Measurements from ENCODE around the gene FAM193B.

Gene FAM193B

DNA sequence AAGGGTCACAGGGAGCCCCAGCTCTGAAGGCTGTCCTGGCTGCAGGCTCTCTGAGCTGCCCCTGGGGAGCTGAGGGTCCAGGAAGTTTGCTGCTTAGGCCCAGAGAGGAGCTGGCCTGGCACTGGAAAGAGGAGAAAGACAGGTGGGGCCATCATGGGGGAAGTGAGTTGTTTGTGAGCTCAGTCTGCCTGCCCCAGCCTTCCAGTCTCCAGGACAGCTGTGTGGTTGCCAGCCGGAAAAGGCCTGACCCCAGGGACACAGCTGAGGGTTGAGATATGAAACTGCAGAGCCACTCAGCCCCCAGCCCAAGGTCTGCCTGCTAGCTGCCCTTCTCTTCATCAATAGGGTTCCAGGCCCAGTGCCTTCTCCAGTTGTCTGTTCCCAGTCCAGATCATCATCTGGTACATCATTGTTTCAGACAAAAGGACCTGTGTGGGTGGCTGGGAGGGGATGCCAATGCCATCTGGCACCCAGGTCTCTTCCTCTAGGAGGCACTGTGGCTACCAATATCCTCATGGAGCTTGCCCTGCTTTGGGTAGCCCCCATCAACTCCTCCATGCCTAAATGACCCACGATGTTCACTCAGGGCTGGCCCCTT, 33.3 kb downstream of the FAM193B start:
- no peak for DNase-seq (ENCODE audit: extremely low spot score, insufficient read length, low read depth)
- FAIRE-seq: no peak

DNA sequence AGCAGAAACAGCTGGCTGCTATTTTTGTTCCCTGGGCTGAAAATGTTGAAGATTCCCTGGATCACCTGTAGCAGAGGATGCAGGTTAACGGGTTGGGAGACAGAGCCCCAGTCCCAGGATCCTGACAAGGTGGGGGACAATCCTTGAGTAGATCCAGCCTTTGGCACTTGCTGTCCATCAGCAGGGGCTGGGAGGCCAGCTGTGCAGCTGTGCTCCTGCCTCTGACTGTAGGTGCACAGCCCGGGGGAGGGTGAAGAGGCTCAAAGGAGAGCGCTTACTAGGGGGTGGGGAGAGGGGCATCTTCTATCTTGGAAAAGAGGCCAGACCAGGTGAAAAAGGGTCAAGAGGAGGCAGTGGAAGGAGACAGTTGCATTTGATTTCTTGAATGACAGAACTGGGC, 34.1 kb downstream of the FAM193B start:
- FAIRE-seq: no peak
- no peak for DNase-seq (ENCODE audit: extremely low spot score, insufficient read length, low read depth)

DNA sequence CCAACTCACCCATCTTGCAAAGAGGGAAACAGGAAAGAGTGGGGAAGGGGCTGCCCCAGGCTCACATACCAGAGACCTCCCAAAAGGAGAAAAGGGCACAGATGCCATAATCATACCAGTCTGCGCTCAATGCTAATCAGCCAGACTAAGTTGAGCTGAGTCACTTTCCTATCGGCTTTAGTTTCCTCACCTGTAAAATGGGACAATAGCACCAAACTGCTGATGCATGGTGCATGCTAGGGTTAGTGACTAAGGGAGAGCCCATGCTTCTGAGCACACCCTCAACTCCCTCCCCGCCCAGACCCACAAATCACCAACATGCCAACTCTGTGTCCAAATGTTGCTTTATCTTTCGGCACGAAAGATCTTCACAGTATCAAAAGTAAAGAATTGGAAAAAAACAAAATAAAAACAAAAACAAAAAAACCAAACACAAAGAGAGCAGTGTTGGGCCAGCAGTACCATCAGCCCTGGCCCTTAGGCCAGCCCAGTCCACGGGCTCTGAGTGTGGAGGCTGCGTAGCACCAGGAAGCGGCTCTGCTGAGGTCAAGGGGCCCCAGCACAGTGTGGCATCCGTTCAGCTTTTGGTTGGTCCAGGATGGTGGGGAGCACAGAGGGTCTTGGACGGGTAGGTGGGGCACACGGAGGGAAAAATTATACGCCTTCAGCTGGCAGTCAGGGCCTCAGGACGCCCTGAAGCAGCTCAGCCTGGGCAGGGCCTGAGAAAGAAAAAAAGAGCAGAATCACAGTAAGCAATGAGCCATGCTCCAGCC, 34.7 kb downstream of the FAM193B start:
- DNase-seq (ENCODE audit: extremely low spot score, insufficient read length, low read depth) (no peak), FAIRE-seq (no peak)

DNA sequence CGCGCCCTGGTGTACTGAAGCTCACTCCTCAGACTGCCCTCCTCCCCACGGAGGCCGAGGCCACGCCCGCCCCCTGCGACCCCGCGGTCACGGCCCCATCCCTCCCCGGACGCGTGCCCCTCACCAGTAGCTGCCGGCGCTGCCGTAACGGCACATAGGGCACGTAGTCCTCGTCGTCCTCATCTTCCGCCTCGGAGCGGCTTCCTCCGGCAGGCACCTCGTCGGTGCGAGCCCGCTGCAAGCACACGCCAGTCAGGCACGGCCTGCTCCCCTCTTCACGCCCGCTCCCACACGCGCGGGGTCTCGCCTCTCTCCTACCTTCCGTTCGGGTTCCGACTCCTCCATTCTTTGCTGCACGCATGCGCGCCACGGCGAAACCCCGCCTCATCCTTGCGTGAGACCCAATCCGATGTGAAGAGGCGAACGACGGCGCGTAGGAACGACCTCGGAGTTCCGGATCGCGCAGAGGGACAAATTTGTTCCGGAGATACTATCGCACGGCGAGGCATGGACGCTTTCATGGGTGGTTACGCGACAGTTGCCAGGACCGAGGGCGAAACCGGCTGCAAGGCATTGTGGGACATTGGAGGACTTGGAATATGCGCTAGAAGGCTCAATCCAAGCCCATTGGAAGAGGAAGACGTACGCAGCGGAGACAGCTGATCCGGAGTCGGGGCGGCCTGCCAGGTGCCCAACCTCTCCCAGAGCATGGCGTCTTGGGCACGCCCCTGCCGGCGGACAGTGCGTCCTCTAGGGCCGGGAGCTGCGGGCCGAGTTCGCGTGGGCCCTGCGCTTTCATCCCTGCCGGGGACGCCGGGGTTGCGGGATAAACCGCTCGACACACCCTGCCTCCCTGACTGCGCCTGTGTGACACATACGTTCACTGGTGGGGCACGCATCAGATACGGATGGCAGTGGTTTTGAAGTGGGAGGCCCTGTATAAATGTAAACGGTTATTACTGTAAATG, 37.5 kb downstream of the FAM193B start, which contains the start of gene DDX41:
Gene DDX41, minus strand, starts transcription at position 361 of the 968 bp plus-strand sequence. Its CDS starts 16 bp downstream, at position 345.
- peak; percentile 99 for FAIRE-seq
- peak; percentile 98 for DNase-seq (ENCODE audit: extremely low spot score, insufficient read length, low read depth)

DNA sequence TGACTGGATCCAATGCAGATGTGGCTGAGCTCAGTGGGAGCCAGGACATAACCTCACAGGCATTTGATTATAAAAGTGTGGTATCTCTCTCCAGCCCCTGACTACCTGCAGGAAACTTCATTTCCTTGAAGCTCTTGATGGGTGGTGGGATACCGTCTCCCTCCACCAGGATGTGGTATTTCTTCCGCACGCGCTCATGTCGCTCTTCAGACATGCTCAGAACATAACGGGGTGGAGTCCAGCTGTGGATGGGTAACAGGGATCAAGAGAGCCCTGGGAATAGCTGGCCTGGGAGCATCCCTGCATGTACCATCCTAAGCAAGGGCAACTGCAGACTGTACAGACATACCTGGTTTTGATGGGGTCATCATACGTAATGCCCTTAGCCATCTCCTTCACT, 38.8 kb downstream of the FAM193B start:
- FAIRE-seq (no peak), DNase-seq (ENCODE audit: extremely low spot score, insufficient read length, low read depth) (no peak)

DNA sequence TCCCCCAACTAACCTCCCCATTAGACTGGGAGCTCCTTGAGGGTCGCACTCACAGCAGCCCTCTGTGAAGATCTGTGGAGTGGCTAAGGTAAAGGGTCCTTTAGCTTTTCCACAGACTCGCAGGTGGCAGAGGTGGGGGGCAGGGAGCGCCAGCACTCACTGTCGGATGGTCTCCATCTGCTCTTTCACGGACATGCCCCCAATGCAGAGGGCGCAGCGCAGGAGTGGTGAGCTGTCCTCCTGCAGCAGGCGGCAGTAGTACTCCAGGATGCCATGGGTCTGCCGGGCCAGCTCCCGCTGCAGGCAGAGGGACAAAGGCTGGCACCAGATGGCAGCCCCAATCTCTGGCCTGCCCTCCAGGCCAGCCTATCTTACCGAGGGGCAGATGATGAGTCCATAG, 39.8 kb downstream of the FAM193B start:
- no peak for DNase-seq (ENCODE audit: extremely low spot score, insufficient read length, low read depth)
- FAIRE-seq: no peak

DNA sequence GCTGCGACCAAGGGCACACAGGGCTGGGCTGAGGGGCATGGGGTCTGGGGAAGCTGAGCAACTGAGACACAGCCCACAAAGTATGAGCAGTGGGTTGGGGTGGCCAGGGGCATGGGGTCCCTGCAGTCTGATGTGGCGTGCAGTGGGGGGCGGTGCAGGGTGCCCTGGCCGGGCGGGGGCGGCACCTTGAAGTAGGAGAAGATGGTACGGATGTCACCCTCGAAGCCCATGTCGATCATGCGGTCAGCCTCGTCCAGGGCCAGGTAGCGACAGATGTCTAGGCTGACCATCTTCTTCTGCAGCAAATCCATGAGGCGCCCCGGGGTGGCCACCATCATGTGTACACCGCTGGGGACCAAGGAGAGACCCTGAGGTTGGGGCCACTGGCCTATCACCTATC, 40.9 kb downstream of the FAM193B start:
- no peak for DNase-seq (ENCODE audit: extremely low spot score, insufficient read length, low read depth)
- FAIRE-seq: no peak

DNA sequence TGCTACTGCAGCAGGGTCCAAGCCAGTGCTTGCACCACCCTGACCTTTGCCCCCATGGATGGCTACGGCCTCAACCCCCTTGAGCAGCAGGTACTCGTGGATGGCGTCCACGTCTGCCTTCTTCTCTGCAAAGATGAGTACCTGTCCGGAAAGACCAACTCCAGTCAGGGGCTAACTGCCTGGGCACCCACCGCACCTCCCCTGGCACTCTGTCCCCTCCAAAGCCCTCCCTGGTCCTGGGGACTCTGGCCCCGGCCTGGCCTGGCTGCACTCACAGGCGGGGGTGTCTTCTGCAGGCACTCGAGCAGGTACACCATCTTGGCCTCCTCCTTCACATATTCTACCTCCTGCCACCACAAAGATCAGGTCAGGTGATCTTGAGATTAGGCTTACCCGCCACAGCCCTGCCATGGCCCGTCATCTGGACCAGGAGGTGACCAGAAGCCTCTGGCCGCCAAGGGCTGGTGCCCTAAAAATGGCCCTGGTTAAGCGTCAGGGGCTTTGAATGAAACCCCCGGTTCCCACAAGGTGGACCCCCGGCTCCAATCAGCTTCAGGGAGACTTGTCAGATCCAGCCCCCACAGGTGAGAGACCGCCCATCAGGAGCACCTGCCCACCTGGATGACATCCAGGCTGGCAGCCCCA, 41.5 kb downstream of the FAM193B start:
- FAIRE-seq: no peak
- no peak for DNase-seq (ENCODE audit: extremely low spot score, insufficient read length, low read depth)

DNA sequence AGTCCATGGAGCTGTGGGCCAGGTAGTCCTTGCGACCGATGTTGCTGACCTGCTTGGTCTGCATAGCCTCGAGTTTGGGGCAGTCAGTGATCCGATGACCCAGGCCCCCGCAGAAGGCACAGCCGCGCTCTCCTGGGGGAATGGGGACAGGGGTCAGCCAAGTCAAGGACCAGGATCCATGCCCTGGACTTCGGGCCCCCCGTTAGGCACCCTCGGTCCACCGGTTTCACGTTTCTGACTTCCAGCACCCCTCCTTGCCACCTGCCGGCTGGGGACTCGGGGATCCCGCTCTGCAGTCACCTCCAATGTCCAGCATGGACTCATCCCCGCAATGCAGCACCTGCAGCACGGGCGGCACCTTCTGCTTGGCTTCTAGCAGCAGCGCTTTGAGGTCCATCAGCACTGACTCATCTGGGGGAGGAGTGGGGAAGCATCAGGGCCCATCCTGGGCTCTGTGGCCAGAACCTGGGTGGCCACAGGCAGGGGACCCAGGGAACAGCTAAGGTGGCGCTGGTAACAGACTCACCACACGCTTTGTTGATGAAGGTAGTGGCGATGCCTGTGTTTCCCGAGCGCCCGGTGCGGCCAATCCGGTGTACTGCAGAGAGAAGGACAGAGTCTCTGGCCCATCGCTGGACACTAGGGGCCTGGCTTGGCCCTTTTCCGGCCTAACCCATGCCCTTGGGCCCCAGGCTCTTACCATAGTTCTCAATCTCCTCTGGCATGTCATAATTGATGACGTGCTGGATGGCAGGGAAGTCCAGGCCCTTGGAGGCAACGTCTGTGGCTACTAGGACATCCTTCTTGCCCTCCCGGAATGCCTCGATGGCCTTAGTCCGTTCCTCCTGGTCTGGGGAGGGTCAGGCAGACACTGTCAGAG, 42.3 kb downstream of the FAM193B start:
- no peak for DNase-seq (ENCODE audit: extremely low spot score, insufficient read length, low read depth)
- no peak for FAIRE-seq

DNA sequence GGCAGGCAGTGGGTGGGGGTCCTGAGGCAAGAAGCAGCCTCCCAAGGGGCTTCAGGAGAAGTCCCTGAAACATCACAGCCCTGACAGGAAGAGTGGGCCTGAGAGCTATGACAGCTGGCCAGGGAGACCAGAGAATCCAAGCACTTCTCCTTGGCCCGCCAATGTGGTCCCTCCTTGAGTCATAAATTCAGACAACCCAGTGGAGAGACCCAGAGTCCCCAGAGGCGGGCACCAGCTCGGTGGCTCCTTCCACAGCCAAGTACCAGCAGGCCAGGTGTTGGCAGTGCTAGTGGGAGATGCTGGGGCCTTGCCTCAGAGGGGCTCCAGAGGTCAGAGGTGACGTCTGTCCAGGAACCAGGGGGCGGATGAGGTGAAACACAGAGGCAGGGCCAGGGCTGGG, 43.2 kb downstream of the FAM193B start:
- DNase-seq (ENCODE audit: extremely low spot score, insufficient read length, low read depth): no peak

DNA sequence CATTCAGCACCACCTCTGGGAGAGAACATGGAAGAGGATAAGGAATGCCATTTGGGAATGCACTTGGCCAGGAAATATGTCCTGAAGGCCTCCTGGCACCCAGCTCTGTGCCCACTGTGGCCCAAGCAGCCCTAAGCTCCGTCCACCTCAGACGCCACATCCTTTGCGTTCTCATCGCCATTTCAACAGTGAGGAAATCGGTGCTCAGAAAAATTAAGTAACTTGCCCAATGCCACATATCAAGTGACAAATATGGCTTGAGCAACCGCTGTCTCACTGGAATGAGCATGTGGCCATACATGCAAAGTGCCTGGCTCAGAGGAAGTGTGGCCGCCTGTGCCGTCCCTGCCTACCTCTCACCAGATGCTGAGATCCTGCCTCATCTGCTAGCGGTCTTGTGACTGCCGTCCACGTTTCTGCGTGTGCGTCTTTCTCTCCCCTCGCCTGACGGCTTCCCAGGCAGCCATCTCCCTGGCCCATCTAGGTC, 43.8 kb downstream of the FAM193B start:
- DNase-seq (ENCODE audit: extremely low spot score, insufficient read length, low read depth): no peak
- FAIRE-seq: peak; percentile 91

More for the DNA sequence above, 43.2 kb downstream of the FAM193B start:
- no peak for FAIRE-seq

DNA sequence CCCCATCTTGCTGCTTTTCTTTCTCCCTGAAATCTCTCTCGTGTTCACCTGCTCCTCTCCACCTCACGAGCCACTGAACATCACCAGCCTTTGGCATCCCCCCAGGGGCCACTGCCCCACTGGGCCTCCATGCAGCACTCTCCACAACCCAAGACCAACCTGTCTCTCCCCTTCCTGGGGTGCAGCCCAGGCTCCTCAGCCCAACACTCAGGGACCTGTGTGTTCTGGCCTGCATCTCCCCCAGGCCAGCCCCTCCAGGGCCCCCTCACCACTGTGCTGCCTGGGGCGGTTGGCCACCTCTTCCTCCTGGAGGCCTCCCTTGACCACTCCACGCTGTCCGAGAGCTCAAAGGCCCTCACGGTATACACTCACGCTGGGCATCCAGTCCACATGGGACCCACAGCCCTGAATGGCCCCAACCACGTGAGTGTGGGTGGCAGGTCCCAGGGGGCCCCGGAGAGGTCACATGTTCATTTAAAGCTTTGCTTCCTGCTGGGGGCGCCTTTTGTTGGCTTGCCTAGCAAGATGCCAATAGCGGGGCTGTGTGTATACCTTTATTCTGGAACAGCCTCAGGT, 44.3 kb downstream of the FAM193B start:
- FAIRE-seq (no peak), DNase-seq (ENCODE audit: extremely low spot score, insufficient read length, low read depth) (no peak)

DNA sequence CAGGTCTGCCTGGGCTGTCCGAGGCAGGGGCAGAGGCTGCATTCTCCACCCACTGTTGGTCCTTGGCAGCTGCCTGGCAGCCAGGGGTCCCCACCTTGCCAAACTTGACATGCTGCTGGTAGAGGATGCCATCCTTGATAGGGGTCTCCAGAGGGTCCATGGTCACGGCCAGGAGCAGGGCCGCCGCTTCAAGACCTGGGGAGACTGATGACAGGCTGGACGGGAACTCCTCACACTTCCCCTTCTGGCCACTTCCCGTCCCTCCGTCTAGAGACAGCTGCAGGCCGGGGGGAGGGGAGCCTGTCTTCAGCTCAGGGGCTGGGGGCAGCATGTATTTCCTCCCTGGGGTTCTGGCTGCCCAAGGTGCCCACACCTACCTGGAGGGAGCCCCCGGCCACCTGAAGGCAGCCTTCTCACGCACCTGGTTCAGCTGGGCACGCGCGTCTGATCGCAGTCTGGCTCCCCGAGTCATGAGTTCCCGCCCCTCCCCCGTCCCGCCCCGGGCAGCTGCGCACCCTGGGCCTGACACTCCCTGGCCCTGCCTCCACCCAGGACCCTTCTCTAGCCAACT, 44.9 kb downstream of the FAM193B start, which contains the start of gene DOK3:
Gene DOK3, minus strand, starts transcription at position 446 of the 571 bp plus-strand sequence. Its CDS starts 286 bp downstream, at position 160.
- peak; percentile 76 for FAIRE-seq
- DNase-seq (ENCODE audit: extremely low spot score, insufficient read length, low read depth): no peak

DNA sequence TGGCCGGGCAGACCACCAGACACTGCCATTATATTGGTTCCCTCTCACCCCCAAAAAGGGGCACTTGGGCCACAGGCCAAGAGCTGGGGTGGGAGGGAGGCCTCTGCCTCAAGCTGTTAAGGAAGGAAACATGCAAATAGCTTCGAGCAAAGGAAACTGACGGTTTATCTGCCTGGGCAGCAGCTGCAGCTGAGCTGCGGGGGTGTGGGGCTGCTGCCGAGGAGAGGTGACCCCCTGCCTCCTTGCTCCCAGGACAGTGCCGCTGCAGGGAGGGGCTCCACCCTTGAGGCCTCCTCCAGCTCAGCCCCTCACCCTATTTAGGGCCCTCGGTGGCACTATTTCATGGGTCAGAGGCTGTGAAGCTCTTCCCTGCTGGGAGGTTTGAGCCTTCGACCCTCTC, 45.5 kb downstream of the FAM193B start:
- FAIRE-seq: peak; percentile 87
- DNase-seq (ENCODE audit: extremely low spot score, insufficient read length, low read depth): no peak

DNA sequence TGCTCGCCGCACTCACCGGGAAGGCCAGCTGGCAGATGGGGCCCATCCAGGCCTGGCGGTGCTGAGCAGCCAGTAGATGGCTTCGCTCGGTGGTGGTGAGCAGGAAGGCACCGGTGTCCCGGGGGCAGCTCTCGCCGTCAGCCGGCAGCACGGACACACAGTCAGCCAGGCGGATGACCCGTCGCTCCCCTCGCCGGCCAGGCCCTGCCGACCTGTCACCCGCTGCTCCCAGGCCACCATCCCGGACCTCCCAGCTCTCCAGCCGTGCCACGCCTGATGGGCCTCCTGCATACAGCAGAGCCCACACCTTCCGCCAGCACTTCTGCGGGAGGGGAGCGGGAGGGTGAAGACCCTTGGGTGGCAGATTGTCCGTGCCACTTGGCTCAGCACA, 46.1 kb downstream of the FAM193B start:
- FAIRE-seq (peak; percentile 9), DNase-seq (ENCODE audit: extremely low spot score, insufficient read length, low read depth) (no peak)

DNA sequence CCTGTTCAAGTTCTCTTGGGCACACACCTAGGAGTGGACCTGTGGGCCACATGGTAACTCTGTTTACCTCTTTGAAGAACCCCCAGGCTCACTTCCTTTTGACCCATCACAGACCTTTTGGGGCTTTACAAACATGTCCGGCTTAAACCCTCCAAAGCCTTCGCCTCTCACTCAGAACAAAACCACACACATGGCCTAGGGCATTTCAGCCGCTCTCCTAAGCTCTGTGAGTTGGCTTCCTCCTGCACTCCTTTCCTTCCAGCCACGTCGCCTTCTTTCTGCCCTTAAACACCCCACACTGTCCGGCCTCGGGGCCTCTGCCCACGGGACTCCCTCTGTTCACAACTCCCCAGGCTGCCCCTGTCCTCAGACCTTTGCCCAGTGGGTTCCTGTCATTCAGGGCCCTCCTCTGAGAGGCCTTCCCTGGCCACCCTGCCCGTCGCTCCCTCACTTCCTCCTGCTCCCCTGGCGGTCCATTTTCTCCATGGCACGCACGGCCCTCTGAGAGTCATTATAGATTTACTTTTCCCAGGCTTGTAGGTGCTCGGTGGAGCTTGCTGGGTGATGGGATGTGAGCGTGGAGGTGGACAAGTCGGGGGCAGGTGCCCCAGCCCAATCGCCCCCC, 46.7 kb downstream of the FAM193B start:
- peak; percentile 64 for FAIRE-seq

DNA sequence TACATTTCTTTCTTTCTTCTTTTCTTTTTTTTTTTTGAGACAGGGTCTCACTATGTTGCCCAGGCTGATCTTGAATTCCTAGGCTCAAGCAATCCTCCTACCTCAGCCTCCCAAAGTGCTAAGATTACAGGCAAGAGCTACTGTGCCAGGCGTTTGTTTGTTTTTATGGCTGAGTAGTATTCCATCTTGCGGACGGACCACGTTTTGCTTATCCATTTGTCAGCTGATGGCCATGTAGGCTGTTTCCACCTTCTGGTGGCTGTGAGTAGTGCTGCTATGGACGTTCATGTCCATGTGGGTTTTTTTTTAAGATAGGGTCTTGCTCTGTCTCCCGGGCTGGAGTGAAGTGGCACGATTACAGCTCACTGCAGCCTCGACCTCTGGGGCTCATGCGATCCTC, 47.2 kb downstream of the FAM193B start:
- DNase-seq (ENCODE audit: extremely low spot score, insufficient read length, low read depth) (no peak), FAIRE-seq (peak; percentile 39)

More for the DNA sequence above, 46.7 kb downstream of the FAM193B start:
- no peak for DNase-seq (ENCODE audit: extremely low spot score, insufficient read length, low read depth)

DNA sequence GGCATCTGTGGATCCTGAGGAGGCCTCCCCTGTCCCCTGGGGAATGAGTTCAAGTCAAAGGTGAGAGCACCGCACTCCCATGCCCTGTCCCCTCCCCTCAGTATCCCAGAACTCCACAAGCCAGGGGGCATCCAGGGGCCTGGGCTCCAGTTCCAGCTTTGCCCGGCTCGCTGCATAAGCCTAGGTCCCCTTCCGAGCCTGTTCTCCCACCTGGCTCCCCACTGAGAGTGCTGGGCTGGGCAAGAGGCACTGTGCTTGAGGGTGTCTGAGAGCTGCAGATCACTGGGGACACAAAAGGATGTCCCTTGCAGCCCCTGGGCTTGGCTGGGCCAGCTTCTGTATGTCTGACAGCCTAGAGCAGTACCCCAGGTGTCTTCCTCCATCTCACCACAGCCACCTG, 49.3 kb downstream of the FAM193B start:
- FAIRE-seq (no peak), DNase-seq (ENCODE audit: extremely low spot score, insufficient read length, low read depth) (no peak)

Data from GM18507 (cell line).